Measurements from ENCODE around the gene NR5A2.
A peak's percentile ranks its signal among the peaks of the same experiment; 100 is the strongest.

NR5A2 gene

DNA sequence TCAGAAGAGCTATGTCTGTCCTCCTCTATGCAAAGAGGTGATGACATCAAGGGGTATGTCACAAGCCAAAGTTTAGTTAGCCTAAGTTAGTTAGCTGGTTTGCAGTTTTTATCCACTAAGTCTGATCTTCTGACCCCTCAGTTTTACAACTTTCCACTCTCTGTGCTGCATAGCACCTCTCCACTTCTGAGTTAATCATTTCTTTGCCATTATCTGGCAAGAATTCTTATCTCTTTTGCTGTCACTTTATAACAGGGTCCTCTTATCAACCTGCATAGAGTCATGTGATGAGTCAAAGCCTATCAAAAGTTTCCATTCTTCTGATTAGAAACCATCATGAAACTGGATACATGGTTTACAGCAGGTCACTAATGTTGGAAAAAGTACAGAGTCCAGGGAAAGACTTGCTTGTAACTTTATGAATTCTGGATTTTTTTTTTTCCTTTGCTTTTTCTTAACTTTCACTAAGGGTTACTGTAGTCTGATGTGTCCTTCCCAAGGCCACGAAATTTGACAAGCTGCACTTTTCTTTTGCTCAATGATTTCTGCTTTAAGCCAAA is at the start of gene NR5A2:
Gene NR5A2 (plus strand): TSS at position 447 of the 560 bp plus-strand sequence. CDS start 138 bp downstream, outside the sequence.
- DNase-seq (ENCODE audit: low read depth) = no peak

GRCh38 chr1:199978408-199978940 is 49.0 kb upstream of the NR5A2 start:
- DNase-seq (ENCODE audit: low read depth) = no peak

GRCh38 chr1:199979071-199979470 is 48.4 kb upstream of the NR5A2 start:
- DNase-seq (ENCODE audit: low read depth) = no peak

DNA sequence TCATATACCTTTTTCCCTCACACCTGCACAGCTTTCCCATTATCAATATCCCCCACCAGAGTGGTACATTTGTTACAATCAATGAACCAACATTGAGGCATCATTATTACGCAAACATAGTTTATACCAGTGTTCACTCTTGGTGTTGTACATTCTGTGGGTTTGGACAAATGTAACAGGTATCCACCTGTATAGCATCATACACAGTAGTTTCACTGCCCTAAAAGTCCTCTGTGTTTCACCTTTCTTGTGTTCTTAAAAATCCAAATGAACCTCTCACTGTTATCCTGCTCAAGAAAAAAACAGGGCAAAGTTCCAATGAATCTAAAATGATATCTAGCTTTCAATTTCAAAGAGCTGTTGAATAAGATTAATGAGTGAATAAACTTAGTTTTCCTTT is 45.9 kb upstream of the NR5A2 start:
- no peak for DNase-seq (ENCODE audit: low read depth)

GRCh38 chr1:199982606-199983005 is 44.9 kb upstream of the NR5A2 start:
- no peak for DNase-seq (ENCODE audit: low read depth)

GRCh38 chr1:199983531-199983930 is 44.0 kb upstream of the NR5A2 start:
- no peak for DNase-seq (ENCODE audit: low read depth)

DNA sequence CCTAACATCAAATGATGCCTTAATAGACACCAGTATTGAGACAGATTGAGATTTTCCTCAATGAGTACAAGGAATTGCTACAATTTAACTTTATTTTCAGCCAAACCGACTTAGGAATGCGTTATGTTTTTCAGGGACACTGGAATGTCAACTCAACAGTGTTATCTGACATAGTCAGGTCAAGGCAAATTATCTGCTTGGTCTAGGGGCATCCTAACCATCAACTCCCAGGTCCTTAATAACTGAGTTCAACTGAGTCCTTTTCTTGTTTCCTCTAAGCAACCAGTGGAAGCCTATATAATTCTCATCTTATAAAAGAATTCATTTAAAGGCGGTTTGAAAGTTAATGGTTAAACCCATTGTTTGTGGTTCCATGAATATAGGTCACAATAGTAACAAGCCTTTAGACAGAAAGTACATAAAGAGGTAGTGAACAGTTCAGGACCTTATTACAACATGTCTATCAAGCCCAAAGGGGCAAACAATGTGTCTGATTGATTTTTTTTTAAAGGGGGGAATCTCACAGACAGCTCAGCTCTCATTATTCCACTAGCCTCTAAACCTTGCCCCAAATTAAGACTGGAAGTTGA is 32.3 kb upstream of the NR5A2 start:
- no peak for DNase-seq (ENCODE audit: low read depth)

GRCh38 chr1:200005165-200005564 is 22.3 kb upstream of the NR5A2 start:
- DNase-seq (ENCODE audit: low read depth) = peak; percentile 23

DNA sequence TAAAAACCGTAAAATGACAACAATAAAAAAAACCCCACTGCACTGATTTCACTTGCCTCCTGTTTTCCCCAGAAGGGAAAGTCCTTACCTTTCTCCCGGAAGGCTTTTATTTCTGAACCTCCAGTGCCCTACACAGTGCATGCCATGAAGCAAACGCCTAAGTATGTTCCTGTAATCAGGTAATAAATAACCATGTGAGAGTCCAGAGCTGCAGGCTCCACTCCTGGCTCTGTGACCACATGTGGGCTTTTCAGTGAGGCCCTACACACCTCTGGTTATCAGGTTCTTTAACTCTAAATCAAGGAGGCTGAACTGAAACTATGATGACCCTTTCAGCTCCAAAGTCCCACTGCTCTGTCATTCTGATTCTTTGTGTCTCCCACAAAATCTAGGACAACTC is 20.8 kb upstream of the NR5A2 start:
- DNase-seq (ENCODE audit: low read depth) = no peak

DNA sequence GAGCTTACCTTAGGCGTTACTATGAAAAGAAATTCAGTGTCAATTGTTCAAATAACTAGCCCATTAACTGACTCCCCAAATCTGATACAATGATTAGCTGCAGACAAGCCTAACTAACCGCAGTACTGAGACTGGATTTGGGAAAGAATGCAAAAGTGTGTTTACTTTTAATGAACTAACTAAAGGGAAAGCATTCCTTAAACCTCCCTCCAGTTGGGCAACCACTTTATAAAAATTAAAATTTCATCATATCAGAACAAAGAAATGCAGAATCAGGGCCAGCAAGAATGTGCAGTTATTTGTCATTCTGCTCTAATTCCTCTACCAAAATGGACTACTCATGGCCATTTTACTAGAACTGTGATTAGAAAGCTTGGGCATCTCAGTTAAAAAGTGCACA is 11.7 kb upstream of the NR5A2 start:
- DNase-seq (ENCODE audit: low read depth) = peak; percentile 7

- no peak for DNase-seq (ENCODE audit: low read depth)
These were observed 5.8 kb upstream of the NR5A2 start for GRCh38 chr1:200021577-200022238.

- DNase-seq (ENCODE audit: low read depth) = no peak
These were observed 5.2 kb upstream of the NR5A2 start for GRCh38 chr1:200022239-200022804.

DNA sequence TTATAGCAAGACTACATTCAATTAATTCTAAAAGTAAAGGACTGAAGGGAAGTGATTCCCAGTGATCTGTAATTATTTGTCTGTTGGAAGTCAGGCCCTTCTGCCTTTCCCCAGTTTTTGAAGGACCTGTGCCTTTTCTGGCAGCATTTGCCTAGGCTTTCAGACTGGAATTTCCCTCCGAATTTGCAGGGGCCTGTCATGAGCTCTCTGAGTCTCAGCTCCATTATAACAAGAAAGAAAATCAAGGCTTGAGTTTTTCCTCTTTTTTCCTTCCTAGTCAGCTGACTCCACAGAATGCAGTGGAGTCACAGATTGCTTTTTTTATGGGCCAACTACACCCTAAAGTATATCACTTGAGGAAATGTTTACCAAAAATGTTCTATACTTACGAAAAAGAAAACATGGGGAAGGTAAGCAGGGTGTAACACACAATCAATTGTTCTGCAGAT is 1.1 kb downstream of the NR5A2 start:
- DNase-seq (ENCODE audit: low read depth) = no peak

- DNase-seq (ENCODE audit: low read depth) = no peak
These were observed 1.7 kb downstream of the NR5A2 start for GRCh38 chr1:200029035-200029821.

DNA sequence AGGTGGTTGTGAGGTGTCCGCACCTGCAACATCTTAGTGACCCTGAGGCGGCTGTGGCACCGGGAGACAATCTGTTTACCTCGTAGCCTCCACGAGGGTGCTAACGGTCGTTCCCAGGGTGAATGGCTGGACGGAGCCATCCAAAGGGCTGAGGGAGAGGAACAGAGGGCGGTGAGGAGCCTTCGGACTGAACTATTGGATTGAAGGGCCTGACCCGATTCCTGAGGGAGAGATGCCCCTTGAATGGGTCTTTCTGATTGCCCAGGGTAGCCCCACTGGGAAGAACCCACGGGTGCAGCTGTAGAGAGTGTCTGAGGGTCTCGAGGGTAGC is 2.3 kb downstream of the NR5A2 start:
- DNase-seq (ENCODE audit: low read depth) = no peak

DNA sequence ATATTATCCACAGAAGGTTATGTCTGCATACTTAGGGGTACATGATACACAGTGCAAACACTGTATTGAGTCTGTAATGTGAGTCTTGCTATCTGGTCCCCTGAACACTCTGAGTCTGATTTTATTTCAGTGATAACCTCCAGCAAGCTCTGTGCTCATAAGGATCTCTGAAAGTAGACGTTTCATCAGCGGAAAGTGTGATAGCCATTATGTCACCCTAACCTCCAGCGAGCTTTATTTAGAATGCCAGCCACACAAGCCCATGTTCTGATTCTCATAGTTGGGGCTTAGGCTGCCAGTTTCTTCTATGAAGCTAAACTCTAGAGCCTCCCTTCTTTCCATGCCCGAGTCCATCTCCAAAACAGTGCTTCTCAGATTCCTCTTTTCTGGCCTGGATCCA is 3.3 kb downstream of the NR5A2 start:
- no peak for DNase-seq (ENCODE audit: low read depth)

GRCh38 chr1:200033511-200034261 is 6.2 kb downstream of the NR5A2 start:
- DNase-seq (ENCODE audit: low read depth) = no peak

GRCh38 chr1:200034262-200034557 is 6.7 kb downstream of the NR5A2 start:
- no peak for DNase-seq (ENCODE audit: low read depth)

DNA sequence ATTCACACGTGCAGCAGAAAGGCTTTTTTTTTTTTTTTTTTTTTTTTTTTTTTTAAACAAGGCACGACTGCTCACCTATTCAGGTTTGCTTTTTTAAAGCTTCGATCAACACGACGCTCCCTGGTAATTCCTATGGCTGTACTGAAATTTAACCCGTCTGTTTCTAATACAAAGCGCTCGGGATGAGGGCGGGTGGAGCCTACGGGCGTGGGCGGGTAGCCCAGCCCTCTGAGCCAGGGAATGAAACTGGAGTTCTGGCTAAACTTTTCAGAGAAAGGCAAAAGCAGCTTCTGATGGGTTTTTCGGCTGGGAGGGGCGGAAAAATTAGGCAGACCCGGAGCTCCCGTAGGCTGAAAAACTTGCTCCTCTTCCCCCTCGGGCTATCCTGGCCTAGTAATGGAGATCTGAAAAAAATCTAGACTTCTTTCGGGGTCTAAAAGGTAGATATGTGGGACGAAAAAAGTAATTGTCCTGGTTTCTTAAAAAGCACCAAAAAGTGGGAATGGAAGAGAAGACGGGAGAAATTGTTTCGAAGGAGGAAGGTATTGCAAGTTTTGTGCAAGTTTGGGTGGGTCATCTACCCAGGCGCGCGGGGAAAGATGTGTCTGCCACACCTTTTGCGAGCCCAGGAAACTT is 7.4 kb downstream of the NR5A2 start:
- DNase-seq (ENCODE audit: low read depth) = no peak

DNA sequence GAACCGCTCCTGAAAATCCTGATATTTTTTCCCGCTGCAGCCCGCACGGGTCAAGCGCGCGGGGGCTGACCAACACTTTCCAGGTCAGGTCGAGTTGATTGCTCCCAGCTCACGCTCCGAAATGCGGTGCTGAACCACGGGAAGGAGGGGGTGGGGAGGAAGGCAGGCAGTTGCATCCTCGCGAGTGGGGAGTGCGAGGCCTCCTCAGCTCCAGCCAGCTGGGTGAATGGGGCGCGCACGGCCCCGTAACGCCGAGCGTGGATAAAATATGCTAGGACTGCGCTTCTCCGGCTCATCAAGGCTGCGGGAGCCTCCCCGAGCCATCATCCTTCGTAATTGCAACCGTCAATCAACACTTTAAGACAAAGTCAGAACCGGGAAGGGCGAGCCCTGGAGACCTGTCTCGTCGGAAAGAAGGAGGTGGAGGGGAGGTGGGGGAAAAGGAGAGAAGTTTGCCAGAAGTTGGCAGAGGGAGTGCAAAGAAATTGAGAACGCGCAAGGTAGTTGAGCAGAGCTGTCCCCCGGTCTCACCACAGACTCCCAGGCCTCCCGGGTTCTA is 8.0 kb downstream of the NR5A2 start:
- DNase-seq (ENCODE audit: low read depth) = no peak

Data from EH (cell line).